Dedifferentiated amniotic fluid mesenchymal stem cell (primary cell): ENCODE measurements around the gene PPP1R14B.

Experiments used
- DNase-seq: peaks from one replicate; pipeline ENCODE4 v3.0.0-alpha.2; 2016; ENCODE audit errors: extremely low spot score

Gene PPP1R14B

GRCh38 chr11:64245797-64246620 is 734 bp downstream of the PPP1R14B start:
- peak; percentile 85 for DNase-seq

- DNase-seq, result no peak
Observed at GRCh38 chr11:64245401-64245796, 1.3 kb downstream of the PPP1R14B start.

GRCh38 chr11:64244966-64245365 is 1.8 kb downstream of the PPP1R14B start:
- DNase-seq, result no peak

- no peak for DNase-seq
Observed at GRCh38 chr11:64244107-64244506, 2.6 kb downstream of the PPP1R14B start.

GRCh38 chr11:64243236-64243854 is 3.4 kb downstream of the PPP1R14B start:
- DNase-seq, result no peak

GRCh38 chr11:64241491-64242374 is 5.0 kb downstream of the PPP1R14B start:
- no peak for DNase-seq

- DNase-seq, result peak; percentile 99
Observed at GRCh38 chr11:64241241-64241490, 5.6 kb downstream of the PPP1R14B start.

GRCh38 chr11:64240435-64241240 is 6.1 kb downstream of the PPP1R14B start, which contains the start of gene FKBP2:
FKBP2 (plus strand) TSS chr11:64241095; CDS start chr11:64242388, 1,293 bp downstream.
- DNase-seq, result peak; percentile 92

GRCh38 chr11:64239662-64240434 is 6.9 kb downstream of the PPP1R14B start:
- DNase-seq, result no peak

- DNase-seq, result no peak
Observed at GRCh38 chr11:64238999-64239398, 7.7 kb downstream of the PPP1R14B start.

GRCh38 chr11:64238076-64238475 is 8.7 kb downstream of the PPP1R14B start:
- no peak for DNase-seq

- DNase-seq, result no peak
Observed at GRCh38 chr11:64237484-64237951, 9.2 kb downstream of the PPP1R14B start.

GRCh38 chr11:64235437-64236161 is 11.1 kb downstream of the PPP1R14B start:
- no peak for DNase-seq

- no peak for DNase-seq
Observed at GRCh38 chr11:64234647-64235379, 11.9 kb downstream of the PPP1R14B start.

GRCh38 chr11:64233913-64234586 is 12.7 kb downstream of the PPP1R14B start, which contains the start of gene VEGFB:
VEGFB (plus strand) TSS chr11:64234584; CDS start chr11:64234834, 250 bp downstream.
- DNase-seq, result no peak

GRCh38 chr11:64232967-64233315 is 13.8 kb downstream of the PPP1R14B start:
- no peak for DNase-seq

GRCh38 chr11:64232182-64232966 is 14.4 kb downstream of the PPP1R14B start:
- DNase-seq, result no peak

- no peak for DNase-seq
Observed at GRCh38 chr11:64231546-64231945, 15.2 kb downstream of the PPP1R14B start.
